ENCODE data around the gene GRID1. TPM values are rescaled to one million over a fixed set of nuclear protein-coding genes. Genes with fewer than 3 reads are reported as not detected.

GRID1 gene
- total RNA-seq, 2 experiments from 2014 or later: not detected

DNA sequence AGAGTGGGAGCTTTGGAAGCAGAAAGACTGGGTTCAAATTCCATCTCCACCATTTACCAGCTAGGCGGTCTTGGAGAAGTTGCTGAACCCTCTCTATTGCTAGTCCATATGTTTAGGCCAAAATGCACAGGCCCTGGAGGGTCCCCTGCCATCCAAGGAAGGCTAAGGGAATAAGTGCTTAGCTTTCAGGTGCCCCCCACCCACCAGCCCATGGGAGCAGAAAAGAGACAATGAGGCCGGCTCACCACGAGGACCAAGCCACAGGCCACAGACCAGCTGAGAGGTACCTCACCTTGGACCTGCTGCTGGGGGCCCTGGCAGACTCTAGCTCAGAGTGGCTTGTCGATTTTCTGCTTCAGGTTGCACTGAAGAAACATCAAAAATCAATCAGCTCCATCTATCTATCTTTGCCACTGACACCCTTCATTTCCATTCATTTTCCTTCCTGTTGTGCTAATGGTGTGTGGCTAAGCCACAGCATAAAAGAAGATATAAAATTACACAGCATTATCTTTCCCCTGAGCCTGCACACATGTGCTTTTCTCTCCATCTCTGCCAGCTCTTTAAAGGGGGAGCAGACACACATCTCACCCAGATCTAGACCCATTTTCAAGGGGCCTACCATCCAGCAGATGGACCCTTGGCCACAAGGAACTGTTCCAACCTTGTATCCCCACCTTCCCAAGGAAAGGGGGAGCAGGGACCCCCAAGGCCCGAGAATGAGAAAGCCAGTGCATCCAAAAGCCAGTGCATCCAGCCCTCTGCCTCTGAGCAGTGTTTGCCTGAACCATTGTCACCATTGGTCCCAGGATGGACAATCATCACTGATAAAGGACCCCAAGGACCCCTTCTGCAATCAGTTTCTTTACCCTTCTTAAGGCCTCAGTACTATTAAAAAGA, 65.4 kb downstream of the GRID1 start:
- H3K27me3 Mint-ChIP-seq: peaks cover 4% of the 10 kb centered on the region
- ChIA-PET CTCF (no interaction called here), POLR2A (interaction anchor here (1.5 kb wide), 1 partner anchor 12 kb away, joined by 3 read pairs; no protein-coding TSS in a partner anchor)
- H3K36me3 Mint-ChIP-seq (ENCODE audit: low read depth): no peaks in the 10 kb centered on the region
- DNase-seq: peak; percentile 9
- H3K27ac Mint-ChIP-seq: no peak overlapping the region
- no peaks in the 10 kb centered on the region for H3K9me3 Mint-ChIP-seq
- no peaks in the 10 kb centered on the region for H3K4me1 Mint-ChIP-seq
- no peak overlapping the region for H3K4me3 Mint-ChIP-seq

DNA sequence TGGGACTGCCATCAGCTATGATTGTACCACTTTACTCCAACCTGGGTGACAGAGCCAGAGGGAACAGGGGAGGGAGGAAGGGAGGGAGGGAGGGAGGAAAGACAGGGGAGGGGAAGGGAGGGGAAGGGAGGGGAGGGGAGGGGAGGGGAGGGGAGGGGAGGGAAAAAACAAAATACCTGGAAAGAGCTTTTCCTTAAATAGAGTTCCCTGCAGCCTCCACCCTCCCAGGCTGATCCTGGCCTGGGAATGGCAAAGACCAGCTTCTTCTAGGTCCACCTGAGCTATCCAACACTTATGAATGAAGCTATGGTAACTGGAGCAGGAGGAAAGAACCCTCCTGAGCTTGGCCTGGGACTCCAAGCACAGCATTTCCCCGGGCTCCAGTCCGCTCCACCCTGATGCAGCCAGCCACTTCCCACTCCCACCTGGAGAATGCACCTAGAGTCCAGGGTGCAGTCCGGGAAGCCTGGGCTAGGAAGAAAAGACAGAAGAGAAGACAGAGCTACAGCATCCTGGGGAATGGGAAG, 66.1 kb downstream of the GRID1 start:
- no peak overlapping the region for H3K4me3 Mint-ChIP-seq
- CTCF ChIA-PET: no interaction called here

DNA sequence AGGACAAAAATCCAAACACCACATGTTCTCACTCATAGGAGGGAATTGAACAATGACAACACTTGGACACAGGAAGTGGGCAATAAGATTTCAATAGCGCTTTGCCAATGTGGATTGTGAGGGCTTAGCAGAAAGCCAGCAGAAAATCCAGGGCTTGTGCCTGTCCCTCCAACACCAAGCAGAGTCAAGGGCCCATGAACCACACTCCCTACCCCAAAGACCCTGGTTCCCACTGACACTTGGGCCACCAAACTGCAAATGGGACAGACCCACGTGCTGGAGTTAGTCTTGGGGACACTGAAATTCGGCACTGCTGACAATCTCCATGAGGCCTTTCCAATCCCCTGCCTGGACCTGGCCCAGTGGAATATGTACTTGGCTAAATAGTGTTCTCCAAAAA, 67.0 kb downstream of the GRID1 start:
- Mint-ChIP-seq H3K27me3 (peaks cover 4% of the 10 kb centered on the region), H3K36me3 (ENCODE audit: low read depth) (no peaks in the 10 kb centered on the region), H3K4me1 (no peaks in the 10 kb centered on the region), H3K9me3 (no peaks in the 10 kb centered on the region), H3K27ac (no peak overlapping the region), H3K4me3 (no peak overlapping the region)
- no peak for DNase-seq
- POLR2A ChIA-PET: no interaction called here
- CTCF ChIA-PET: no interaction called here

More for the DNA sequence above, 66.1 kb downstream of the GRID1 start:
- H3K27me3 Mint-ChIP-seq: peaks cover 4% of the 10 kb centered on the region
- peak; percentile 1 for DNase-seq
- POLR2A ChIA-PET: interaction anchor here (1.5 kb wide), 1 partner anchor 11 kb away, joined by 3 read pairs; no protein-coding TSS in a partner anchor
- H3K27ac Mint-ChIP-seq: no peak overlapping the region
- no peaks in the 10 kb centered on the region for H3K9me3 Mint-ChIP-seq
- H3K36me3 Mint-ChIP-seq (ENCODE audit: low read depth): no peaks in the 10 kb centered on the region
- no peaks in the 10 kb centered on the region for H3K4me1 Mint-ChIP-seq

GRCh38 chr10:86298501-86299001, 68.0 kb downstream of the GRID1 start:
- no peak overlapping the region for H3K4me3 Mint-ChIP-seq
- H3K36me3 Mint-ChIP-seq (ENCODE audit: low read depth): no peaks in the 10 kb centered on the region
- H3K27ac Mint-ChIP-seq: no peak overlapping the region
- no peaks in the 10 kb centered on the region for H3K4me1 Mint-ChIP-seq
- H3K9me3 Mint-ChIP-seq: no peaks in the 10 kb centered on the region
- ChIA-PET CTCF (no interaction called here), POLR2A (no interaction called here)
- peak; percentile 11 for DNase-seq
- peaks cover 4% of the 10 kb centered on the region for H3K27me3 Mint-ChIP-seq

GRCh38 chr10:86295791-86296190, 70.8 kb downstream of the GRID1 start:
- no peaks in the 10 kb centered on the region for H3K4me1 Mint-ChIP-seq
- no peaks in the 10 kb centered on the region for H3K36me3 Mint-ChIP-seq (ENCODE audit: low read depth)
- POLR2A ChIA-PET: no interaction called here
- no peaks in the 10 kb centered on the region for H3K9me3 Mint-ChIP-seq
- CTCF ChIA-PET: no interaction called here
- no peaks in the 10 kb centered on the region for H3K27me3 Mint-ChIP-seq
- no peak for DNase-seq
- no peak overlapping the region for H3K27ac Mint-ChIP-seq
- H3K4me3 Mint-ChIP-seq: no peak overlapping the region

DNA sequence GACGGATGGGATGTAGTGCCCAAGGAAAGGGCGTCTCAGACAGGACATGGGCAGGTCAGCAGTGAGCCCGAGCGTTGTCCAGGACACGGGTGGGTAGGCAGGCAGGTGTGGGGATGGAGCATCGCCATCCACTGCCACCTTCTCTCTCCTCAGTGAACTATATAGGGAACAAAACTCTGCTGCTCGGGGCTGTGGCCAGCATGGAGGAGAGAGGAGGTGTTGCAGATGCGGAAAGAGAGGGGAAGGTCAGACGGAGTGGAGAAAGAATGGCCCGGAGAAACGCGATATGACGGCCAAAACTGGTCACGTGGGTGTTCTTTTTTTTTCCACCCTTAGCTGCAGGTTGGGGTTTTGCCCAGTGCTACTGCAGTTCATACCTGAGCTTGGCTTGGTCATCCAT, 71.2 kb downstream of the GRID1 start:
- Mint-ChIP-seq H3K4me1 (no peaks in the 10 kb centered on the region), H3K36me3 (ENCODE audit: low read depth) (no peaks in the 10 kb centered on the region), H3K27ac (no peak overlapping the region), H3K9me3 (no peaks in the 10 kb centered on the region), H3K27me3 (no peaks in the 10 kb centered on the region), H3K4me3 (no peak overlapping the region)
- ChIA-PET POLR2A (no interaction called here), CTCF (no interaction called here)
- DNase-seq: peak; percentile 6

DNA sequence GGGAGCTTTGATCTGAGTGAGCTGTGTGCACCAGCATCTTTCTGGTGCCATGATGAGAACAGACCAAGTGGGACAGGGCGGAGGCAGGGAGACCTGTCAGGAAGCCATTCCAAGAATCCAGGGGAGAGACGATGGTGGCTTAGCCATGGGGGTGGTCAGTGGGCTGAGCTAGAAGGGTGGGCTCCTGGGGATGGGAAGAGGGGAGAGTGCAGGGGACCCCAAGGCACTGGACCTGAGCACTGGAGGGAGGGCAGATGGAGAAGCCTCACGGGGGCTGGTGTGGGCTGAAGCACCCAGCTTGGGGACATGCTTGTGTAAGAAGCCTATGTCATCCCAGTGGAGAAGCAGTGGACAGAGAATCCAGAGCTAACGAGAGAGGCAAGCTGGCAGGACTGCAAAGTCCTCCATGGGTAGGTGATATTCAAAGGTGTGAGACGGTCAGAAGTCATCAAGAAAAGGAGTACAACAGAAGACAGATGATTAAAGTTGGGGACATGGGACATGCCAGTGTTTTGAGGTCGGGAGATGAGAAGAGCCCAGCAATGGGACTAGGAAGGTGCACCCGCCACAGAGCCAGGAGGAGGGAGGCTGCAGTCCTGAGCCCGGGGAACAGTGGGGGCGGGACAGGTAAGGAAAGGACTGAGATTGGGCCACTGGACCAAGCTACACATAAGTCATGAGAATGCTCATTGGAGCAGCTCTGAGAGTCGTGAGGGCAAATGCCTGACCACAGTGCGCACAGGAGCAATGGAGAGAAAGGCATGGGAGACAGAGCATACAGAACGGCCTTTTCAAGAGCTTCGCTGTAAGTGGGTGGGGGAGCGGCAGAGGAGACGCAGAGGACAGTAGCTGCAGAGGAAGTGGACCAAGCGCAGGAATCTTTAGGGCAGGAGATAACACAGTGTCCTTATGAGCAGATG, 72.0 kb downstream of the GRID1 start:
- H3K27ac Mint-ChIP-seq: no peak overlapping the region
- ChIA-PET POLR2A (no interaction called here), CTCF (no interaction called here)
- H3K36me3 Mint-ChIP-seq (ENCODE audit: low read depth): no peaks in the 10 kb centered on the region
- DNase-seq: peak; percentile 9
- no peaks in the 10 kb centered on the region for H3K27me3 Mint-ChIP-seq
- no peaks in the 10 kb centered on the region for H3K4me1 Mint-ChIP-seq
- no peak overlapping the region for H3K4me3 Mint-ChIP-seq
- no peaks in the 10 kb centered on the region for H3K9me3 Mint-ChIP-seq

- Mint-ChIP-seq H3K36me3 (ENCODE audit: low read depth) (no peaks in the 10 kb centered on the region), H3K27me3 (no peaks in the 10 kb centered on the region), H3K4me1 (no peaks in the 10 kb centered on the region), H3K9me3 (no peaks in the 10 kb centered on the region), H3K27ac (no peak overlapping the region), H3K4me3 (no peak overlapping the region)
- POLR2A ChIA-PET: no interaction called here
- CTCF ChIA-PET: no interaction called here
- DNase-seq: no peak
Observed at GRCh38 chr10:86293396-86293791, 73.2 kb downstream of the GRID1 start.

DNA sequence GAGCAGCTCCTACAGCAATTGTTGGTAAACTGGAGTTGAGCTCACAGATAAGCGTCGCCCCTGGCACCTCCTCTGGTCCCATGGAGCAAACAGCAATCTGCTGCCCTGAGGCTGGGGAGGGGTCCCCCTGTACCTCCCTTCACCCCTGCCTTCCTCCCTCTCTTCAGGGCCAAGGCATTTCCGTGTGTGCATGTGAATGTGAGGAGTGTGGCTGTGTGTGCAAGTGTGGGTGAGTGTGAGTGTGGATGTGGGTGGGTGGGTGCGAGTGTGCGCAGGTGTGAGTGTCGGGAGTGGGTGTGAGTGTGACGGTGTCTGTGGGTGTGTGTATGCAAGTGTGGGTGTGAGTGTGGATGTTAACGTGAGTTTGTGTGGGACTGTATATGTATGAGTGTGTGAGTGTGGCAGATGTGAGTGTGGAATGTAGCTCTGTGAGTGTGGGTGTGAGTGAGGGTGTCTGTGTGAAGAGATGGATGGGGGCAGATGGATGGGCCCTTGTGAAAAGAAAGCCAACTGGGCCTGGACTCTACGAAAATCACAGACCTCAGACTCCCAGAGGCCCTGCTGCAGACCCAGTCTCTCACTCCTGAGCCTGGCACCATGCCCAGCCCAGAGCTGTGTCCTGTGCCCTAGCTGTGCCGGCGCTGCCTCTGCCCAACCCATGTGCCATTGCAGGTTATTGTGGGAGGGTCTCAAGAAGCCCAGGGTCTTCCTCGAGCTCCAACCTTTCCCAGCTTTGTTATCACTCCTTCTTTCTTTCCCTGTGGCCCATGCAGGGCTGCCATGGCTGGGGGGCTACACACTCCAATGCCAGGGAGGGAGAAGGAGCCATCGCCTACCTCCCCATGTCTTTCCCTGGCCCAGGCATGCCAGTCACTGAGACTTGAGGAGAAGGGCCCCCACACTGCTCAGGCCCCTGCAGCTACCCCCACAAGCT, 73.9 kb downstream of the GRID1 start:
- Mint-ChIP-seq H3K4me3 (no peak overlapping the region), H3K27me3 (no peaks in the 10 kb centered on the region), H3K36me3 (ENCODE audit: low read depth) (no peaks in the 10 kb centered on the region), H3K9me3 (no peaks in the 10 kb centered on the region), H3K4me1 (no peaks in the 10 kb centered on the region), H3K27ac (no peak overlapping the region)
- ChIA-PET CTCF (no interaction called here), POLR2A (no interaction called here)
- peak; percentile 2 for DNase-seq

DNA sequence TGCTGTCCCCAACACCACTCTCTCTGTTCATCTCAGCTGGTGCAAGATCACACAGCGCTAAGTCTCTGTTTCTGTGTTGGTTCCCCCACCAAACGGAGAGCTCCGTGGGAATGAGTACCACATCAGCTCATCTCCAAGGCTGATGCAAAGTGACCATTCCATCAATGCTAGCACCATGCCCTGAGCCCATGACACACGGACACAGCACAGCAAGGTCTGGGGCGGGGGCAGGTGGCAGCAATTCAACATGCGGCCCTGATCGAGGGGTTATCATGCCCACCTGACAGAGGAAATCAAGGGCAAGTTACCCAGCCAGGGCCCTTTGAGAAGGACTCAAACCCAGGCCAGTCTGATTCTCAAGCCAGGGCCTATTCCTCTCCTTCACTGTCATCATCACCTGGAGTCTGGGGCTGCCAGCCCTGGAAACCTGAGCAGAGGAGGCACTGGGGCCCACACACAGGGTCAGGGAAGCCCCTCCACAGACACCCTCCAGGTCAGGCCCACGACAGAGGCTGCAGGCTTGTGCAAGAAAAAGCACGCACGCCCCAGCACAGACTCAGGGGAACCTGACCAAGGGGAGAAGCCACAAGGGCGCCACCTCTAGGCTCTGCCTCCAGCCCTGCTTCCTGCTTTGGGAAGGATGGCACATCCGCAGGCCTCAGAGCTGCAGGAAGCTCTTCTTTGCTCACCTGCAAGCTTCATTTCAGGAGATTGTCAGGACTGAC, 74.8 kb downstream of the GRID1 start:
- POLR2A ChIA-PET: no interaction called here

GRCh38 chr10:86290933-86291615, 75.5 kb downstream of the GRID1 start:
- H3K27ac Mint-ChIP-seq: no peak overlapping the region

More for the DNA sequence above, 74.8 kb downstream of the GRID1 start:
- Mint-ChIP-seq H3K4me1 (no peaks in the 10 kb centered on the region), H3K4me3 (no peak overlapping the region), H3K9me3 (no peaks in the 10 kb centered on the region), H3K27ac (no peak overlapping the region), H3K36me3 (ENCODE audit: low read depth) (no peaks in the 10 kb centered on the region), H3K27me3 (no peaks in the 10 kb centered on the region)
- DNase-seq: peak; percentile 11
- CTCF ChIA-PET: no interaction called here

GRCh38 chr10:86289577-86289868, 77.1 kb downstream of the GRID1 start:
- Mint-ChIP-seq H3K36me3 (ENCODE audit: low read depth) (no peaks in the 10 kb centered on the region), H3K27ac (no peak overlapping the region), H3K4me3 (no peak overlapping the region), H3K9me3 (no peaks in the 10 kb centered on the region), H3K4me1 (no peaks in the 10 kb centered on the region), H3K27me3 (no peaks in the 10 kb centered on the region)
- DNase-seq: peak; percentile 5
- CTCF ChIA-PET: no interaction called here
- POLR2A ChIA-PET: interaction anchor here (1.3 kb wide), 1 partner anchor 11 kb away, joined by 3 read pairs; no protein-coding TSS in a partner anchor

More at GRCh38 chr10:86290933-86291615, 75.5 kb downstream of the GRID1 start:
- DNase-seq: peak; percentile 15
- Mint-ChIP-seq H3K4me1 (no peaks in the 10 kb centered on the region), H3K4me3 (no peak overlapping the region), H3K9me3 (no peaks in the 10 kb centered on the region), H3K36me3 (ENCODE audit: low read depth) (no peaks in the 10 kb centered on the region), H3K27me3 (no peaks in the 10 kb centered on the region)
- CTCF ChIA-PET: no interaction called here
- POLR2A ChIA-PET: no interaction called here

Data from activated CD4-positive, alpha-beta memory T cell treated with anti-CD3 and anti-CD28 coated beads, Interleukin-2, amount 10 ng/mL, durations not matched to agents 7 days and 5 days (primary cell).